HG03103 (cell line): ENCODE measurements around the gene FITM1.

Source experiments
- ATAC-seq: cut with Tn5 transposase; IDR thresholded peaks from one replicate; pipeline ENCODE4 v1.9.1; 2021; ENCODE audit warnings: low read depth; ENCODE audit not compliant: unreplicated experiment

The FITM1 gene, protein sequence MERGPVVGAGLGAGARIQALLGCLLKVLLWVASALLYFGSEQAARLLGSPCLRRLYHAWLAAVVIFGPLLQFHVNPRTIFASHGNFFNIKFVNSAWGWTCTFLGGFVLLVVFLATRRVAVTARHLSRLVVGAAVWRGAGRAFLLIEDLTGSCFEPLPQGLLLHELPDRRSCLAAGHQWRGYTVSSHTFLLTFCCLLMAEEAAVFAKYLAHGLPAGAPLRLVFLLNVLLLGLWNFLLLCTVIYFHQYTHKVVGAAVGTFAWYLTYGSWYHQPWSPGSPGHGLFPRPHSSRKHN

GRCh38 chr14:24130380-24130716 is at the start of gene FITM1:
Gene FITM1 (plus strand): TSS chr14:24130659. CDS start chr14:24131564, 905 bp downstream.
- ATAC-seq = no peak

GRCh38 chr14:24080888-24081738 is 49.3 kb upstream of the FITM1 start:
- peak; percentile 83 for ATAC-seq

GRCh38 chr14:24081739-24082211 is 48.7 kb upstream of the FITM1 start:
- ATAC-seq = no peak

- ATAC-seq = no peak
Measured at GRCh38 chr14:24082411-24083080, 47.9 kb upstream of the FITM1 start.

- no peak for ATAC-seq
Measured at GRCh38 chr14:24083462-24083861, 47.0 kb upstream of the FITM1 start.

GRCh38 chr14:24084440-24084839 is 46.0 kb upstream of the FITM1 start:
- ATAC-seq = no peak

GRCh38 chr14:24085215-24085614 is 45.2 kb upstream of the FITM1 start:
- ATAC-seq = no peak

DNA sequence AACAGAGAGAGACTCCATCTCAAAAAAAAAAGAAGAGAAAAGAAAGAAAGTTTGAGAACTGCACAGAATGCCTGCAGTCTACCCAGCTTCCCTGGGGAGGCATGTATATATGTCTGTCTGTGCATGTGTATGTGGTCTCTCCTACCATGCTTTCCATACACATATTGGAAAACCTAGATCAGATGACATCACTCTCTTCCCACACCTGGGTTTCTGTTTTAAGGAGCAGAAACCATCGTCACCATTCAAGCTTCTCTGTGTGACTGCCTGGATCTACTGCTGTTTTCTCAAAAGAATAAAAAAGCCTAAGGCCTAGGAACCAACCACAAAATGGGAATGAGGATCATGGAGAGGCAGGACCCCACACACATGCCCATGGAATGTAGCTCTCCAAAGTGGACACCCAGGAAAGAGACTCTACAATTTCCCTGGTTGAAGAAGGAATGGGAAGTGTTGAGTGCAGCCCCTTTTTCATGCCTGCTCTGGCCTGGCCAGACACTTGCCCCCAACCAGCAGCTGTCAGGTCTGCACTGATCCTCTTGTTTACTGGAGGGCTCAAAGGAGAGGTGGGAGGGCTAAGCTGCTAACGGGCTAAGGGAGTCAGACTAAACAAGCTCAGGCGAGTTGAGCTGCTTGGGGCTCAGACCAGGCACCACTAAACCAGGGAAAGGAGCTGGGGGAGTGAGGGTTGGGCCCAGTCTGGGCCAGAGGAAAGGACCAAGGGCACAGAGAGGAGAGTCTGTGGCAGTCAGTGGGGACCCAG is 44.1 kb upstream of the FITM1 start:
- no peak for ATAC-seq

DNA sequence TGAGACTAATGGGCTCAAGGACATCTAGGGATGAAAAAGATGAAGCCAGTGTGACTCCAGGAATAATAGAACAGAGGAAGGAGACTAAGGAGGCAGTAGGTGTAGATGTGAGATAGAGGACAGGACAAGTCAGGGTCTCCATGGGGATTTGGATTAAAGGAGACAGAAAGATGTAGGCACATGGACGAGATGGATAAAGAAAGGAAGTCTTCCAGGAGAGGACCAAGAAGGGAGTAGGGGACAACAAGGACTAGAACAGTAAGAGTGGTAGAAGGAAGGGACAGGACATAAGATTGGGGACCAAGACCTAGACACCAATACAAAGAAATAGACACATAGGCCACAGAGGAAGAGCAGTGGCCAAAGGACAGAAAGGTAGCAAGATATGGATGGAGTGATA is 43.5 kb upstream of the FITM1 start:
- no peak for ATAC-seq

DNA sequence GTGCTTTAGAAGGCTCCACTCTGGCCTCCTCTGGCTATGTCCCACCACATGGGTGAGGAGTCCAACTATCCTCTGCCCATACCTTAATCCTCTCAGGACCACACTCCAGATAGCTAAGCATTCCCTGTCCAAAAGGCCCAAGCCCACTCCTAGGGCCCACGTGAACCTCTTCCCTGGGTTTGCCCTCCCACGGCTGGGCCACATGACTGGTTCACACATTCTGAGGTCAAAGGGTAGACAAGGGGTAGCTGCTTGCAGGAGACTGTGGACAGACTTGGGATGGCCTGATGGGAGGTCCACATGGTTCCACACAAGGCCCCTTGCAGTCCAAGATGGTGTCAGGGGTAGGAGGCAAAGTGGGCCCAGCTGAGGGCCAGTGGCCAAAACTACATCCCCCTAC is 42.4 kb upstream of the FITM1 start:
- no peak for ATAC-seq

DNA sequence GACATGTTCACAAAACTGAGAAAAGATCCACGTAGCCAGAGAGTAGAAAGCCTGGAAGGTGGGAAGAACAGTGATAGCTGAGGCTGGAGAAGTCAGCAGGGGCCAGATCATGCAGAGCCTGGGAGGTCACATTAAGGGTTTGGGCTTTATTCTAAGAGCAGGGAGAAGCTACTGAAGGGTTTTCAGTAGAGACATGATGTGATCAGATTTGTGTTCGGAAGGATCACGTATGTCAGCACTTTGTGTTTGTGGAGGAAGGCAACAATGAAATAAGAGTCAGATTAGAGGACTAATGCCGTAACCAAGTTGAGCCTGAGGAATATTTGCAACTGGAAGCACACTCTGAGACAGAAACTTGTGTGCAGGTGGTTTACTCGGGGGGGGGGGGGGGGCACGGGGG is 40.6 kb upstream of the FITM1 start:
- no peak for ATAC-seq

DNA sequence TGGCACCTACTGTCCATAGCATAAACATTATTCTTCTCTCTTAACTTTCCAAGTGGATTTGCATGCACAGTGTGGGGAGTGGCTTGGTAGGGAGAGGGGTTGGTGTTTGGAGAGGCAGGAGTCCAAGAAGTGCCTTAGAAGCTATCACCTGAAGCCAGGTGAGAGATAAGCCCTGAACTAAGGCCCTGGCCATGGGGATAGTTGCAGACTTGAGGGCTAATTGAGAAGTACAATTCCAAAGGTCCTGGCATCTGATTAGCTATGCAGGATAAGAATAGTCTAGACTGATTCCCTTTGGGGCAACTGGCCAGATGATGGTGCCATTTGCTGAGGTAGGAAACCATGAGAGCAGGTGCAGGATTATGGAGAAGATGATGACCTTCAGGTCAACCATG is 38.4 kb upstream of the FITM1 start:
- no peak for ATAC-seq

DNA sequence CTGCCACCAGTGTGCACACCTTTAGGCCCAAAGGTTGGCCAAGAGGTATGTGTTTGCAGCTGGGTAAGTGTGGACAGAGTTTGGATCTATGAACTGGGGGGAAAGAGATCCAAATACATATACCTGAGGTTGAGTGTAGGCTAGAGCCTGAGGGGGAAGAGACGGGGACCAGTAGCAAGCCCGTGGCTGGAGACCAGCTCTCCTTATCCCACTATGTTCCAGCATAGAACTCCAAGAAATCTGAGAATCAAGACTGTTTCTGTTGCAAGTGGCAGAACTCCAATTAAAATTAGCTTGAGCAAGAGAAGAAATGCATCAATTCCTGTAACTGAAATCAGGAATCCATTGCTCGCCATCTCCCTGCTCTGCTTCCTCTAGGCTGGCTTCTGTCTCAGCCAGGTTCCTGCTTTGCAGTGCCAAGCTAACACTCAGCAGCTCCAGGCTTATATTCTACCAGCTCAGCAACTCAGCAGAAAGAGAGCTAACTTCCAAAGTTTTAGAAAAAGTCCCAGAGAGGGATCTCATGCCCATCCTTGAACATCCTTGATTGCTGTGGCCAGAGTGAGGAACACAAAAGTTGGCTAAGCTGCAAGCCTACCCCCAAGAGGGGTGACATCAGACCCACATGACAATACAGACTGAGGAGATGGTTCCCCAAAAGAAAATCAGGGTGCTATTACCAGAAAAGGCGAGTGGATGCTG is 37.8 kb upstream of the FITM1 start:
- ATAC-seq = no peak

DNA sequence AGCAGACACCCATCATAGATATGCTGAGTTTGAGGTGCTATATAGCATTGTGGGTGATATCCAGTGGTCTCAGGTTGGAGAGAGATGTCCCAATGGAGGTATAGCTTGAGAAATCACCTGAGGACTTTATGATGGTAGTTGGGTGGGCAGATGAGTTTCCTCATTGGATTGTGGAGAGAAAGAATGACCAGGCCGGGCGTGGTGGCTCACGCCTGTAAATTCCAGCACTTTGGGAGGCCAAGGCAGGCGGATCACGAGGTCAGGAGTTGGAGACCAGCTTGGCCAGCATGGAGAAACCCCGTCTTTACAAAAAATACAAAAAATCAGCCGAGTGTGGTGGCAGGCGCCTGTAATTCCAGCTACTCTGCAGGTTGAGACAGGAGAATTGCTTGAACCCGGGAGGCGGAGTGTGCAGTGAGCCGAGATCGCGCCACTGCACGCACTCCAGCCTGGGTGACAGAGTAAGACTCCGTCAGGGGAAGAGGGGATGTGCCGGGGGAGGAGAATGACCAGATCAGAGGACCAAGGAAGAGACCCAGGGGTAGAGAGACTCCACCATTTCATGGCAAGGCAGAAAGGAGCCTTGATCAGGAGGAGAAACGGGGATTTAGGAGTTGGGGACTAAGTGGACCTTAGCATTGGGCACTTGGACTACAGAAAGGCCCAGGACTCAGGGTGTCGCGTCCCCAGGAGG is 37.1 kb upstream of the FITM1 start:
- no peak for ATAC-seq

DNA sequence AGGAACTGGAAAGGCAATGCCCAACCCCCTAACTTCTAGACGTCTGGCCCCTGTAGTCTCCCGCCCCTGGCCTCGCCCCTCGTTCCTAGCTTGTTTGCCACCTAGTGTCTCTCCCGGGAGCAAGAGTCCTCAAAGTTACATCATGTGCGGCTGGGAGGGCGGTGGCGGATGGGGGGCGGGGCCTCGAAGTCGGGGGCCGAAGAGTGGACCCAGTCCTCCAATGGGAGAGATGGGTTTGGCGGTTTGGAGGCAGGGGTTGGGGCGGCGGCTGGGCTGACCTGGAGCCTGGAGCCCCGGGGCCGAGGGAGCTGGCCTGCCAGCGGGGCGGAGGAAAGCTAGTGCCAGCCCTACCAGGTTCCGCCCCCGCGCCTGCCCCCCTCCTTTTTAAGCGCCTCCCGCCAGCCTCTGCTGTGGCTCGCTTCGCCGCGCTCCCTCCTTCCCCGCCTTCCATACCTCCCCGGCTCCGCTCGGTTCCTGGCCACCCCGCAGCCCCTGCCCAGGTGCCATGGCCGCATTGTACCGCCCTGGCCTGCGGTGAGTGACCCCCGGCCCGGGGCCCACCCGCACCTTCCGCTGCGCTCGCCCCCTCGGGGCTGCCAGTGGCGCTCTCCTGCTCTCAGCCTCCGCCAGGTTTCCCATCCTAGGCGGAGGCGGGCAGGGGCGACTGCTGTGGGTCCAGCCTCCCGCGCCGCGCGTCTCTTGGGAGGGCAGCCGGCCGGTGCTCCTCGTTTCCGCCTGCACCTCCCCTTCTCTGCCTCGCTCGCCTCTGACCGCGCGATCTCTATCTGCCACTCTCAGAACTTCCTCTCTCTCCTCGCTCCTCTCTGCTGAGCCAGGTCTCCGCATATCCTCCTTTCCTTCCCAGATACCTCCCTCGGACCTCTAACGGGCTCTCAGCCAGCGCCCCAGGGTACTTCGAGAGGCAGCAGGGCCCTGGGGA is 36.3 kb upstream of the FITM1 start, which contains the start of gene PCK2:
Gene PCK2, plus strand, starts transcription at position 411 of the 940 bp plus-strand sequence. Its CDS starts 95 bp downstream, at position 506.
- peak; percentile 44 for ATAC-seq

- ATAC-seq = no peak
Measured at GRCh38 chr14:24094841-24095270, 35.6 kb upstream of the FITM1 start.

DNA sequence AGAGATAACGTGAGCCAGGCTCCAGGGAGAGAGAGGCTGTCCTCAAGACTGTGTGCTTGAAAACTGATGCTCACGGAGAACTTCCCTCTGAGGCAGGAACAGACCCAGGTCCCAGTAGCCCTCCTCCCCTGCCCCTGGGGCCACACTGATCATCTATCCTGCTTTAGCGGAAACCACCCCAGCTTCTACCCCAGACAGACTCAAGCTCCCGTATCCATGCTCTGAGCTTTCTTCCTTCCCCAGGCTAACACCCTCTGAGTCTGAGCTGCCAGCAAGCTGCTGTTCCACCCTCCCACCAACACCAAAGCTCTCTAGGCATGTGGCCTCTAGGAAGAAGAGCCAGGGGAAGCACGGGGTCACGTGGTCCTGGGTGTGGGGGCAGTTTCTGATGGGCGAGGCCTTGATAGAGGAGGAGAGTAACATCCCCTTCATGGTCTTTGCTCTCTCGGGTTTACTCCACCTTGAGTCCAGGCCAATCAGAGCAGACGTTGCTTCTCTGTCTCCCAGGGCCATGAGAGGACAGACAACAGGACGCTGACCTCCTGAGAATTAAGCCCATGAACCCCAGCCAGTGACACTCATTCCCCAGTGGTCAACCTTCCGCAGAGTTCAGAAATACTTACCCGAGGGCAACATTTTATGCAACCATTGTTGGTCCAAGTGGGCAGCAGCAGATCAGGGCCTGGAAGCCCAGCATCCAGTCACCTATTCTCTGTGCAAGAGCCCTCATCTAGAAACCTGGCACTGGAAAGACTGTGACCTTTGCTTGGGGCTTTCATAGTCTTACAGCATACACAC is 35.0 kb upstream of the FITM1 start:
- peak; percentile 53 for ATAC-seq
